IMR-90 (cell line): ENCODE results near the gene KAZN. TPM values are rescaled to one million over a fixed set of nuclear protein-coding genes. Genes with fewer than 3 reads are reported as not detected.

Experiments used
- ATAC-seq: fragments of 200-7000 bp; cut with Tn5 transposase; 2 replicates; pipeline ENCODE4 v1.9.1; 2020; ENCODE audit warnings: low read depth, mild to moderate bottlenecking, moderate library complexity
- BruUV-seq: library from RNA; stranded (reverse); fragments of 400-500 nt; replicated peaks from 2 replicates; lab custom pipeline; 2021; lab: Mats Ljungman, UMichigan
- CTCF ChIA-PET: fragments of 300-600 bp; formaldehyde crosslinking; extraction: SDS; loops from one replicate; lab custom pipeline; 2021; ENCODE audit warnings: antibody characterized with exemption; lab: Yijun Ruan, JAX
- POLR2A ChIA-PET: fragments of 300-600 bp; sonication (Branson Sonifier 250); formaldehyde crosslinking; loops from one replicate; lab custom pipeline; 2022; ENCODE audit warnings: antibody characterized with exemption; ENCODE audit not compliant: unreplicated experiment; lab: Charles Lee
- DNase-seq: peaks from one replicate; pipeline ENCODE4 v3.0.0; 2013
- H2AFZ ChIP-seq: replicated peaks from 2 replicates; pipeline ENCODE3; 2013; ENCODE audit warnings: low read length, mild to moderate bottlenecking; ENCODE audit not compliant: poor library complexity
- H2AK5ac ChIP-seq: 2 replicates; pipeline ENCODE4 v1.6.1; 2013; ENCODE audit warnings: low read depth, low read length, inconsistent platforms
- H2AK9ac ChIP-seq: replicated peaks from 2 replicates; pipeline ENCODE3; 2013; ENCODE audit warnings: mild to moderate bottlenecking, low read depth, low read length, moderate library complexity; ENCODE audit not compliant: poor library complexity
- H2BK120ac ChIP-seq: 2 replicates; pipeline ENCODE4 v1.6.1; 2013; ENCODE audit warnings: low read depth, low read length, inconsistent platforms
- H2BK15ac ChIP-seq: 3 replicates; pipeline ENCODE4 v1.6.1; 2013; ENCODE audit warnings: low read depth, low read length, inconsistent platforms
- H2BK20ac ChIP-seq: 2 replicates; pipeline ENCODE4 v1.6.1; 2013; ENCODE audit warnings: low read depth, mild to moderate bottlenecking, inconsistent platforms, low read length, moderate library complexity
- H2BK5ac ChIP-seq: 2 replicates; pipeline ENCODE4 v1.6.1; 2013; ENCODE audit warnings: mild to moderate bottlenecking, low read depth, low read length, inconsistent platforms; ENCODE audit not compliant: poor library complexity, severe bottlenecking
- H3K14ac ChIP-seq: replicated peaks from 2 replicates; pipeline ENCODE4 v1.6.1; 2013; ENCODE audit warnings: low read depth, low read length, inconsistent platforms
- H3K18ac ChIP-seq: 2 replicates; pipeline ENCODE4 v1.6.1; 2013; ENCODE audit warnings: low read depth, low read length, control low read depth
- H3K23ac ChIP-seq: 2 replicates; pipeline ENCODE4 v1.6.1; 2013; ENCODE audit warnings: low read depth, low read length, inconsistent platforms
- H3K27ac ChIP-seq: 2 replicates; pipeline ENCODE4 v1.5.1; 2013; ENCODE audit warnings: mild to moderate bottlenecking, control low read depth, low read length; ENCODE audit not compliant: insufficient read depth
- H3K27me3 ChIP-seq: 2 replicates; pipeline ENCODE4 v1.6.1; 2013; ENCODE audit warnings: low read length; ENCODE audit not compliant: control insufficient read depth, insufficient read depth
- H3K36me3 ChIP-seq: 2 replicates; pipeline ENCODE4 v1.6.1; 2013; ENCODE audit warnings: low read length, mixed read lengths; ENCODE audit not compliant: control insufficient read depth, insufficient read depth
- H3K4ac ChIP-seq: 2 replicates; pipeline ENCODE4 v1.6.1; 2013; ENCODE audit warnings: low read depth, low read length, inconsistent platforms
- H3K4me1 ChIP-seq: 2 replicates; pipeline ENCODE4 v1.6.1; 2013; ENCODE audit warnings: low read length, mixed read lengths; ENCODE audit not compliant: control insufficient read depth, insufficient read depth
- H3K4me2 ChIP-seq: 2 replicates; pipeline ENCODE4 v1.6.1; 2013; ENCODE audit warnings: low read depth, mild to moderate bottlenecking, control low read depth, low read length, moderate library complexity
- H3K4me3 ChIP-seq: 2 replicates; pipeline ENCODE4 v1.5.1; 2013; ENCODE audit warnings: low read depth, mild to moderate bottlenecking, control low read depth, low read length, moderate library complexity; ENCODE audit not compliant: insufficient read depth
- H3K56ac ChIP-seq: 2 replicates; pipeline ENCODE4 v1.6.1; 2013; ENCODE audit warnings: low read length, inconsistent platforms; ENCODE audit not compliant: insufficient read depth; ENCODE audit errors: extremely low read depth
- H3K79me1 ChIP-seq, 2 experiments: 2 replicates each; pipeline ENCODE4 v1.6.1; 2013; ENCODE audit warnings: low read length in 2 of 2, inconsistent platforms in 1 of 2, low read depth in 1 of 2
- H3K9ac ChIP-seq: 2 replicates; pipeline ENCODE4 v1.6.1; 2013; ENCODE audit warnings: low read depth, low read length, control low read depth
- H3K9me1 ChIP-seq: 2 replicates; pipeline ENCODE4 v1.6.1; 2013; ENCODE audit warnings: low read length, inconsistent platforms; ENCODE audit not compliant: insufficient read depth
- H3K9me3 ChIP-seq: 2 replicates; pipeline ENCODE4 v1.6.1; 2013; ENCODE audit warnings: low read length; ENCODE audit not compliant: control insufficient read depth, insufficient read depth
- H4K20me1 ChIP-seq: 2 replicates; pipeline ENCODE4 v1.6.1; 2013; ENCODE audit warnings: low read length, inconsistent platforms; ENCODE audit not compliant: insufficient read depth
- H4K5ac ChIP-seq: 2 replicates; pipeline ENCODE4 v1.6.1; 2013; ENCODE audit warnings: mild to moderate bottlenecking, low read depth, low read length, control low read depth
- H4K8ac ChIP-seq, 2 experiments: 2 replicates each; pipeline ENCODE4 v1.6.1; 2013; ENCODE audit warnings: low read depth in 2 of 2, low read length in 2 of 2, control low read depth in 1 of 2, inconsistent platforms in 1 of 2
- H4K91ac ChIP-seq: 2 replicates; pipeline ENCODE4 v1.6.1; 2013; ENCODE audit warnings: low read depth, low read length, inconsistent platforms; ENCODE audit not compliant: insufficient read depth
- RAD21 ChIP-seq: IDR thresholded peaks from 2 replicates; pipeline ENCODE4 v1.6.1; 2012; ENCODE audit warnings: low read length, improper control_type of control experiment
- WGBS, 2 experiments: methylation state at CpG; one replicate each; pipeline versions ENCODE4 v1.1.5 to v1.1.7; 2013; ENCODE audit warnings: missing lambda C conversion rate in 2 of 2; ENCODE audit not compliant: insufficient read length in 1 of 2; ENCODE audit errors: extremely low coverage in 2 of 2; 5-methylcytosine and 5-hydroxymethylcytosine counted together
- dilution Hi-C: fragments of 300-500 bp; cut with HindIII; formaldehyde crosslinking; loops from one replicate; pipeline ENCODE4 v1.14.3; 2018; ENCODE audit warnings: low sequenced_read_pairs; ENCODE audit not compliant: unreplicated experiment
- in situ Hi-C: fragments of 300-500 bp; cut with MboI; formaldehyde crosslinking; loops from 3 replicates; pipeline ENCODE4 v1.14.3; 2019; ENCODE audit warnings: low sequenced_read_pairs, inconsistent platforms, mixed read lengths
- intact Hi-C: fragments of 100-400 bp; cut with micrococcal nuclease; formaldehyde crosslinking; loops from 2 replicates; pipeline ENCODE4 v1.10.0; 2022
- polyA plus RNA-seq, 3 experiments: library from polyadenylated mRNA; depleted of rRNA; stranded (reverse); fragments of >200 nt; gene quantifications; 2 replicates each; pipeline ENCODE4 v1.2.3, GENCODE V29; 2012; ENCODE audit warnings: low replicate concordance in 1 of 3
- total RNA-seq: library from RNA; depleted of rRNA; stranded (reverse); fragments of >200 nt; gene quantifications from 2 replicates; pipeline ENCODE4 v1.2.3, GENCODE V29; 2012

Gene KAZN
- total and polyA plus RNA-seq, 2 of the 4 experiments (the other 2 are of a cell fraction), result 5.2 to 10.5 TPM

GRCh38 chr1:14815175-14815877 lies 216.8 kb downstream of the KAZN start:
- H3K27ac ChIP-seq, result no peak overlapping the region
- H3K4me3 ChIP-seq, result no peak overlapping the region
- H3K4me1 ChIP-seq, result no peaks in the 10 kb centered on the region; the same call in 1 of the 2 replicates
- no peak for ATAC-seq
- H3K9me1 ChIP-seq, result no peaks in the 10 kb centered on the region; the same call in 1 of the 2 replicates
- no peak overlapping the region for H3K23ac ChIP-seq
- H4K5ac ChIP-seq, result no peak overlapping the region
- H3K18ac ChIP-seq, result no peak overlapping the region
- no peak overlapping the region for H3K4ac ChIP-seq
- H2BK20ac ChIP-seq, result no peak overlapping the region
- ChIA-PET POLR2A (no interaction called here), CTCF (no interaction called here)
- no peak overlapping the region for H2BK15ac ChIP-seq
- no peaks in the 10 kb centered on the region; the same call in 1 of the 2 replicates for H3K27me3 ChIP-seq
- H2BK5ac ChIP-seq, result no peak overlapping the region
- no peak overlapping the region for H2BK120ac ChIP-seq
- no TSS peak for BruUV-seq
- no peak overlapping the region for H4K8ac ChIP-seq
- no peaks in the 10 kb centered on the region for H3K79me1 ChIP-seq
- H2AK9ac ChIP-seq, result no peak overlapping the region
- no peaks in the 10 kb centered on the region for H3K36me3 ChIP-seq
- H3K56ac ChIP-seq, result no peak overlapping the region
- no peak overlapping the region for H2AK5ac ChIP-seq
- no peak overlapping the region for H2AFZ ChIP-seq
- DNase-seq, result peak; percentile 4
- no peak overlapping the region for H3K14ac ChIP-seq
- dilution Hi-C loops, result no loop called here
- 17% methylated on average over 1 of the region's 7 CpGs; no CpG with 5 or more reads in 1 of the 2 experiments for WGBS, 2 experiments
- no peak overlapping the region for H3K4me2 ChIP-seq
- no peak for TF ChIP-seq RAD21
- H3K9ac ChIP-seq, result no peak overlapping the region
- no peaks in the 10 kb centered on the region for H3K9me3 ChIP-seq
- intact Hi-C loops, result no loop called here
- no peaks in the 10 kb centered on the region for H4K20me1 ChIP-seq
- in situ Hi-C loops, result no loop called here
- H4K91ac ChIP-seq, result no peak overlapping the region
